ENCODE data around the gene KCTD19.

Gene KCTD19

DNA sequence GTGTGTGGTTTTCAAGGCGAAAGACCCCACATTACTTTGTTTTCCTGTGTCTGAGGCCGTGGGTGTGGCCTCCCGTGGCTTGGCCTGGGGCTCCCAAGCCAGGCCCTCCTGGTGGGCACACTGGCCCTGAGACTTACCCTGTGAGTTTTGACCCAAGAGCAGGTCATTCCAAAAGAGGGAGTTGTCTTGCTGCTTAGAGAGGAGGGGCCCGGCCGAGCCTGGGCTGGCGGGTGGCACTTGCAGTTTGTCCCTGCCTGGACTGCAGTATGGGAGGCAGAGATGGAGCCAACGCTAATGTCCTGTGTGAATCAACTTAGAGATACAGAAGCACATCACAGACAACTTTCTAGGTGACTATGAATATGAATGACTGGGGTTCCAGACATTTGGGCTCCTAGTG lies 24.5 kb downstream of the KCTD19 start:
- TF ChIP-seq, protein P1, sequence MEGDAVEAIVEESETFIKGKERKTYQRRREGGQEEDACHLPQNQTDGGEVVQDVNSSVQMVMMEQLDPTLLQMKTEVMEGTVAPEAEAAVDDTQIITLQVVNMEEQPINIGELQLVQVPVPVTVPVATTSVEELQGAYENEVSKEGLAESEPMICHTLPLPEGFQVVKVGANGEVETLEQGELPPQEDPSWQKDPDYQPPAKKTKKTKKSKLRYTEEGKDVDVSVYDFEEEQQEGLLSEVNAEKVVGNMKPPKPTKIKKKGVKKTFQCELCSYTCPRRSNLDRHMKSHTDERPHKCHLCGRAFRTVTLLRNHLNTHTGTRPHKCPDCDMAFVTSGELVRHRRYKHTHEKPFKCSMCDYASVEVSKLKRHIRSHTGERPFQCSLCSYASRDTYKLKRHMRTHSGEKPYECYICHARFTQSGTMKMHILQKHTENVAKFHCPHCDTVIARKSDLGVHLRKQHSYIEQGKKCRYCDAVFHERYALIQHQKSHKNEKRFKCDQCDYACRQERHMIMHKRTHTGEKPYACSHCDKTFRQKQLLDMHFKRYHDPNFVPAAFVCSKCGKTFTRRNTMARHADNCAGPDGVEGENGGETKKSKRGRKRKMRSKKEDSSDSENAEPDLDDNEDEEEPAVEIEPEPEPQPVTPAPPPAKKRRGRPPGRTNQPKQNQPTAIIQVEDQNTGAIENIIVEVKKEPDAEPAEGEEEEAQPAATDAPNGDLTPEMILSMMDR (IDR thresholded peaks at IDR 0.05; ENCODE audit: low read depth, low read length), result no peak
- no peak overlapping the region for H3K4me3 ChIP-seq (ENCODE audit: low read depth, low read length)

DNA sequence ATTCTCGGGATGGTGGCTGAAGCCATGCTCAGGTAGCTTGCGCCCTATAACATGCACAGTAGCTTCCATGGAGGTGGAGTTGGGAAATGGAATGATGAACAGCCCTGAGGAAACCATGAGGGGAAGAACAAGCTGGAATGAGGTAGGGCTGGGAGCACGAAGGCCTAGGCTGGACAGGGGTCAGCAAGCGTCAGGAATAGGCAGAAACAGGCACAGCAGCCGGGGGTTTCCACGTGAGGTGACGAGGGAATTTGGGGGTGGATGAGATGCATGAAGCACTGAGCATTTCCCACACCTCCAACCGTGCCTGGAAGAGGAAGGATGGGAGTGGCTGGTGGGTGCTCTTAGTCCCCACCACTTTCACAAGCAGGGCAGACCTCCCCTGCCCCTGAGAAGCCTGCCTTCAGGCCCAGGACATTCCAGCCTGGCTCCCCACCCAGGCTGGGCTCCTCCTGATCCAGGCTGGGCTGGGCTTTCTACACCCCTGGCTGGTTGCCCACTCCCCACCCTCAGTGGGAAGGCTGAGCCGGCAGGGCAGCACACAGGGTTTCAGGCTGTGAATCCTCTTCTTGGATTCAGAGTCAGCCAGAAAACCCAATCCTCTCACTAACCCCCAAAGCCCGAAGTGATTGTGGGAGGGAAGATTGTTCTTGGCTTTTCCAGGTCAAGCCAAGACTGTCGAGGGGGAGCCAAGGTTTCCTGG lies 25.3 kb downstream of the KCTD19 start:
- no peak overlapping the region for H3K4me3 ChIP-seq (ENCODE audit: low read depth, low read length)
- TF ChIP-seq, protein P1 (IDR thresholded peaks at IDR 0.05; ENCODE audit: low read depth, low read length), result no peak

DNA sequence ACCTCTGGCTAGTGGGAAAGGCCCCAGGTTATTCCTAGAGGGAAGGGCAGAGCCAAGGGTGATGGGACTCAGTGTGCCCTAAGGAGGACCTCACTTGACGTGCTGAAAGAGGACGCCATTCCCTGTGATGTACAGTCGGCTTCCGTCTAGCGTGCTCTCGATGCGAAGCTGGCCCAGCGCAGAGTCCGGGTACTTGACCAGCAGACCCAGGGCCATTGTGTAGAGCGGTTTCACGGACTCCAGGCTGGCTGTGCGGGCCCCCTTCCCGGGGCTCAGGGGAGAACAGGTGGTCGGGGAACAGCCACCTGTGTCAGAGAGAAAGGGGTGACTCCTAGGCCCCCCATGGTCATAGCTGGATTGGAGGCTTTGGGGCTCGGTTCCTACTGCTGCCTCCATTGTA lies 27.3 kb downstream of the KCTD19 start:
- TF ChIP-seq, protein P1 (IDR thresholded peaks at IDR 0.05; ENCODE audit: low read depth, low read length), result no peak
- H3K4me3 ChIP-seq (ENCODE audit: low read depth, low read length), result no peak overlapping the region

DNA sequence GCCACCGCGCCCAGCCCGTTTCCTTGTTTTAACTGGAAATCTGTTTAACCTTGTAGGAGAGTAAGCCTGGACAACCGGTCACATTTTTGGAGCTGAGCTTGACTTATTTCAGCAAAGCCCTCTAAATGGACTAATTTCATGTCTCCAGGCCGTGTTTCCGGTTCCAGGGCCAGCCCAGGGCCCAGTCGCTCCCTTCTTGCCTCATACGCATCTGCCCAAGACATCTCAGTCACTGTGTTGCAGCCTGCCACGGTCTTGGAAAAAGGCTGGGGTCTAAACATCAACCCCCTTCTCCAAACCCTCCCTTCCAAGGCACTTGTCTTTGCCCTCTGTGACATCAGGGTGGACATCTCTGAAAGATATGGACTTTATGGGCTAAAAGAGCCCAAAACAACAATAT lies 28.3 kb downstream of the KCTD19 start:
- H3K4me3 ChIP-seq (ENCODE audit: low read depth, low read length), result no peak overlapping the region
- TF ChIP-seq, protein P1 (IDR thresholded peaks at IDR 0.05; ENCODE audit: low read depth, low read length), result no peak

DNA sequence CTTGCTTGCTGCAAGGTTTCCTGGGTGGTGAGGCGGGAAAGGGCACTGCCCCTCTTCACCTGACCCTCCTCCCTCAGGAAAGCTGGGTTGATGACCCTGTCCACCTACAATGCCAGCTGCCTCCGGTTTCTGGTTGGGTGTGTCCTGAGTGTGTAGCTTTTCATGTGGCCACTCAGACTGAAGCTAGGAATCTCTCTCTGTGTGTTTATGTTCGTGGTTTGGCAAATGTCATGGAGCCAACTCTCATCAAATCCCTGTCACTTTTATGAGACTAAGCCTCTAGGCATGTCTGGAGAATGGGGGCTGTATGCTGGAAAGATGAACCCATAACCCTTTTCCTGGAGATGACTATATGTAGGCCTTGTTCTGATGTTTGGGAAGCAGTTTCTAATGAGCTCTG lies 30.1 kb downstream of the KCTD19 start:
- TF ChIP-seq, protein P1 (IDR thresholded peaks at IDR 0.05; ENCODE audit: low read depth, low read length), result no peak
- H3K4me3 ChIP-seq (ENCODE audit: low read depth, low read length), result no peak overlapping the region

DNA sequence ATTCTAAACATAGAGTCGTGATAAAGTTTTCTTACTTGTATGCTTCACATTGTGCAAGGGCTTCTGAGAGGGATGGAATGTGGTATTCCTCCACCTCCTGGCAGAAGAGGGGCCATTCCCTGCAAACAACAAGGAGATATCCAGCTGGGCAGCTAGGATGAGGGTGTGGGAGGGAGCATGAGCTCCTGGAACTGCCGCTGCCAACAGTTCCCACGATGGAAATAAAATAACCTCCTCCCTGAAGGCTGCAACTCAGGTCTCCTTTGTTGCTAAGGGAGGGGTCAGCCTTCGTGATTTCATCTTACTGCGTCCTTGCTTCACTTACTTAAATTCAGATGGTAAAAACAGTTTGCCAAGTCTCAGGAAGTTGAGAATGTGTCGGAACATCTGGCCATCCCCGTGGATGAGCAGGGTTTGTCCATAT lies 31.6 kb downstream of the KCTD19 start:
- TF ChIP-seq, protein P1 (IDR thresholded peaks at IDR 0.05; ENCODE audit: low read depth, low read length), result no peak
- H3K4me3 ChIP-seq (ENCODE audit: low read depth, low read length), result no peak overlapping the region

DNA sequence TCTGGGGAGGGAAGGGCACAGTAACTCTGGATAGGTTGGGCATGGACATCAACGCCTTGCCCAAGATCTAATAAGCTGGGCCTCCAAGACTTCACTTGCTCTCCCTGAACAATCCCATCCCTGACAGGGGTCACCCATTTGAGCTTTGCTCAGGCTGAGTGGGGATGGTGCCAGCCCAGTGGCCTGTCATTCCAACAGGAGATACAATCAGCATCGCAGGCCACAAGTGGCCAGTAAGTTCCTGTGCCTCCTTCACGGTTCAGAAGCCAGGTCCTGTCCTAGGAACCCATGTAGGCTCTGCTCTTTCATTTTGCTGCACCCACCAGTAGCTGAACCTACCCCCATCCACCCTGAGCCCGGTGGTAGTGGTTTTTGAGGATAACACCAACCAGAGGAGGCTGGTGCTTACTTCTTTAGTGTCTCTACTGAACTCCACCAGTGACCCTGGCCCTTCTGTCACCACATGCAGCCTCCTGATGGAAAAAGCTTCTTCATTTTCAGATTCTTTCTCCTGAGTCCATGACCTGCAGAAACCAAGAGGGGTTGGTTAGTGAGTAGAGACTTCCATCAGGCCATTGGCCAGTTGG lies 32.3 kb downstream of the KCTD19 start:
- H3K4me3 ChIP-seq (ENCODE audit: low read depth, low read length), result no peak overlapping the region
- TF ChIP-seq, protein P1 (IDR thresholded peaks at IDR 0.05; ENCODE audit: low read depth, low read length), result no peak
